NCI-H187 treated with DMSO at 0.1 percent for 48 hours (cell line): ENCODE results near the gene LONP1.
"Not testable (repeated sequence)": the region's sequence is repeated elsewhere in the genome, so short reads cannot be mapped to it uniquely, and the experiment has no call there.

Experiments
- DNase-seq: peaks from one replicate; lab custom pipeline; 2025; lab: John Stamatoyannopoulos, UW

Gene LONP1

DNA sequence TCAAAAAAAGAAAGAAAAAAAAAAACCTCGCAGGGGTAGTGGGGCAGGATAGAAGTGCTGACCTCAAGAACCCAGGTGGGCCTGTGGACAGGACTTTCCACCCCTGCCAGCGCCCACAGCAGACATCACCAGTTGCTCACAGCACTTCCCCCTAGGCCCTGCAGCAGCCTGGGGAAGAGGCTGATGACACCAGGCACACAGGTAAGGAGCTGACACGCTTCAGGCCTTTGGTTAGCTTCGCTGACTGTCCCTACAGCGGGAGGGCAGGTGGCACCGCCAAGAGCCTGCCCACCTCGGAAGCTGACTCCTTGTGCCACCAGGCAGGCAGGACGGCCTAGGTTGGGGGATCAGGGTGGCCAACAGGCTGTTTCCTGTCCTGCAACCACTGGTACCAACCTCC, 8.9 kb downstream of the LONP1 start:
- DNase-seq = no peak

GRCh38 chr19:5707576-5708575, 12.1 kb downstream of the LONP1 start:
- DNase-seq = no peak

- DNase-seq = no peak
Observed at GRCh38 chr19:5706876-5707573, 12.9 kb downstream of the LONP1 start.

DNA sequence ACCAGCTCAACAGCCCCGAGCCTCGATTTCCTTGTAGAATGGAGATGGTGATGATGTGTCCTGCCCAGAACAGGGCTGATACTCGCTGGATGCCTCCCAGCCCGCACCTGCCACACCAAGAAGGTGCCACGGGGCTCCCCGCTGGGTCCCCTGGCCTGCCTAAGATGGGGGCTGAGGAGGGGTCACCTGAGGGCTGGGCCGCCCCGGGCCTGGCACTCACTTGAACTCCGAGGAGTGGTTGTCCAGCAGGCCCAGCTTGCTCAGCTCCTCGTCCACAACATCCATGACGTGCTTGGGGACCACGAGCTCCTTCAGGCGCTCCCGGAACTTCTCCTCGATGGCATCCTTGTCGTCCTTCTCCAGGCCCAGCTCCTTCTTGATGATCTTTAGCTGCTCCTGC, 14.4 kb downstream of the LONP1 start:
- no peak for DNase-seq

DNA sequence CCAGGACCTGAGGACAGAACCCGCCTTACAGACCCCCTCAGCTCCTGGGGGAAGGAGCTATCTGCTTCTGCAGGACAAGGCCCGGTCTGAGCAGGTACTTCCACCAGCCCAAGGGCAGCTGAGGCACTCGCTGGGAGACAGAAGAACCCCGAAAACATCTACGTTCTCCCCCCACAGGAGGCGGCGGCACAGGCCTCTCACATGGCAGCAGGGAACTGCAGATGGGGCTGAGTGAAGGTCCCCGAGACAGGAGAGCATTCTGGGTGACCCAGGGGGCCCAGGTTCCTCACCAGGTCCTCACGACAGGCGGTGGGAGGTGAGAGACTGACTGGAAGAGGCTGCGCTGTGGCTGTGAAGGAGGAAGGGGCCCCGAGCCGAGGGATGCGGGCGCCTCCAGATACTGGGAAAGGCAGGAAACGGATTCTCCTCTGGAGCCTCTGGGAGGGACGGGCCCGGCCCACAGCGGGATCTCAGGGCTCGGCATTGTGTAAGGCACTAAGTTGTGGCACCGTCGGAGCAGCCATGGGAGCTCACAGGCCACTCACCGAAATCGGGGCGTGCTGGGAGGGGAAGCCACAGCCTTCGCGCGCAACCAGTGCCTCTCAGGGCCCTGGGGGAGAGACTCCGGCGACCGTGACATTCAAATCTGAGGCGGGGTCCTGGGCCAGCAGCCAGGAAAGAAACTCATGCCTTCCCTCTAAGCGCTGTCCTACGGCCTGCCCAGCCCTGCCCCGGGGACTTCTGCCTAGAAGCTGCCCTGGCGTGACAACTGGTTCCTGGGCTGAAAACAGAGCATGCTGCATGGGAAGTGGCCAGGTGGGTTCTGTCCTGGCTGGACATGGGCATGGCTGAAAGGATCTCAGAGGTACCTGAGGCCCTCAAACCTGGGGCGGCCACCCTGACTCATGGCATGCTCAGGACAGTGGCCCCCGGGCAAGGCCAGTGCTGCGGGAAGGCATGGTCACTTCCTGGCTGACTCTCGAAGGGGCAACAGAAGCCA, 15.8 kb downstream of the LONP1 start:
- no peak for DNase-seq

DNA sequence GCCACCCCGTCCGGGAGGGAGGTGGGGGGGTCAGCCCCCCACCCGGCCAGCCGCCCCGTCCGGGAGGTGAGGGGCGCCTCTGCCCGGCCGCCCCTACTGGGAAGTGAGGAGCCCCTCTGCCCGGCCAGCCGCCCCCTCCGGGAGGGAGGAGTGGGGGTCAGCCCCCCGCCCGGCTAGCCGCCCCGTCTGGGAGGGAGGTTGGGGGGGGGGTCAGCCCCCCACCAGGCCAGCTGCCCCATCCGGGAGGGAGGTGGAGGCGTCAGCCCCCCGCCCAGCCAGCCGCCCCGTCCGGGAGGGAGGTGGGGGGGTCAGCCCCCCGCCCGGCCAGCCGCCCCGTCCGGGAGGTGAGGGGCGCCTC, 17.9 kb downstream of the LONP1 start:
- not testable (repeated sequence) for DNase-seq

GRCh38 chr19:5700455-5701092, 19.4 kb downstream of the LONP1 start:
- DNase-seq = no peak

DNA sequence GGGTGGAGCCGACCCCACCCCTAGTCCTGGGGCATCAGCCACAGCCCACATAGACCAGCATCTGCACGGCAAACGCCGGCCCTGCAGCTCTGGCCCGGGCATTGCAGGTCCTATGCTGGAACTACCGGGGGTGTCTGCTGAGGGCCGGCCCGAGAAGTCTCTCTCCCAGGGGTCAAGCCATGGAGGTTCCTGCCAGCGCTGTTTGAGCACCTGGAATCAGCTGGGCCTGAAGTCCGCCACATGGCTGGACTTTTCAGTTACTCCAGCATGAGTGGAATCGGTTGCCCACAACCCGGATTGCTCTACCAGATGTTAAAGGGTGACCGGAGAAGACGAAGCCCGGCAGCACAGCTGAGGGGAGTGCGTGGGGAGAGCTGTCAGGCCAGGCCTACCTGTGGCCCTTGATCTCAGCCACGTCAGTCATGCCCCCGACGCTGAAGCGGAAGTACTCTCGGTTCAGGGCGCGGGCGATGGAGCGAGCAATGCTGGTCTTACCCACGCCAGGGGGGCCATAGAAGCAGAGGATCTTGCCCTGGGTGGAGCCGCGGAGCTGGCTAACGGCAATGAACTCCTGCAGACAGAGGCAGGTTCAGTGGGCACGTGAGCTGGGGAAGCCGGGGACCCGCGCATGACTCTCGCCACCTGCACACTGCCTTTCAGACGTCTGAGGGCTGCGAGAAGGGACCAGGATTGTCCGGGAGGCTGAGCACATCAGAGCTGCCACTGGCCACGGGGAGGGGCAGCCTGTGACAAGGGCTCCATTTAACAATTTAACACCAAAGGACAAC, 21.1 kb downstream of the LONP1 start:
- no peak for DNase-seq

DNA sequence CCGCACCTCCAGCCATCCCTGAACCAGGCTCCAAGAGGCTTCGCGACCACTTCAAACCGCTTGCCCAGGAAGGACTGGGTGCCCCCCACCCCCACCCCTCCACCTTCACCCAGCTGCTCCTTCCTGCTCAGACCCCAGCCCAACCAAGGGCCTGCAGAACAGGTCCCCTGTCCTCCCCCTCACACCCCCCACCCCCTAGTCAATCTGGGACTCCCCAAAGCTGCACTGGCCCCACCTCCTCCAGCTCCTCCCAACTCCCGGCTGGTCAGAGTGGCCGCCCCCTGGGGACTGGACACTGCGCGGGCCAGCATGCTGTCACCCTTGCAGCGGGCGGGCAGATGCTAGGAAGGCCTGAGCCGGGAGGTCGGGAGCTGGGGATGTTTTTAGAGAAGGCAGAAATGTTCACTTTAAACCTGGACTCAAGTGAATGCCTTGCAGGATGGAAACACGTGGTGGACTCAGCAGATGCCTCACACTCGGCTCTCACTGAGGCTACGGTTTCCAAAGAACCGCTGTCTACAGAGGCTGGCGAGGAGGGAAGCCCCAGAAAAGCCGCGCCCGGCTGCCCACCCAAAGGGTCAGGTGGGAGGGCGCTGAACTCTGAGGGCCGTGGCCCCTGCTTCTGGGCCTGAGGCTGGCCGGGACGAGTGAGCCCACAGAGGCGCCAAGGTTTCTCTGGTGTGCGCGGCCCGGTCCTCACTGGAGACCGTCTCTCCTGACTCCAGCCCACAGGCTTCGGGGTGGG, 21.9 kb downstream of the LONP1 start:
- no peak for DNase-seq

DNA sequence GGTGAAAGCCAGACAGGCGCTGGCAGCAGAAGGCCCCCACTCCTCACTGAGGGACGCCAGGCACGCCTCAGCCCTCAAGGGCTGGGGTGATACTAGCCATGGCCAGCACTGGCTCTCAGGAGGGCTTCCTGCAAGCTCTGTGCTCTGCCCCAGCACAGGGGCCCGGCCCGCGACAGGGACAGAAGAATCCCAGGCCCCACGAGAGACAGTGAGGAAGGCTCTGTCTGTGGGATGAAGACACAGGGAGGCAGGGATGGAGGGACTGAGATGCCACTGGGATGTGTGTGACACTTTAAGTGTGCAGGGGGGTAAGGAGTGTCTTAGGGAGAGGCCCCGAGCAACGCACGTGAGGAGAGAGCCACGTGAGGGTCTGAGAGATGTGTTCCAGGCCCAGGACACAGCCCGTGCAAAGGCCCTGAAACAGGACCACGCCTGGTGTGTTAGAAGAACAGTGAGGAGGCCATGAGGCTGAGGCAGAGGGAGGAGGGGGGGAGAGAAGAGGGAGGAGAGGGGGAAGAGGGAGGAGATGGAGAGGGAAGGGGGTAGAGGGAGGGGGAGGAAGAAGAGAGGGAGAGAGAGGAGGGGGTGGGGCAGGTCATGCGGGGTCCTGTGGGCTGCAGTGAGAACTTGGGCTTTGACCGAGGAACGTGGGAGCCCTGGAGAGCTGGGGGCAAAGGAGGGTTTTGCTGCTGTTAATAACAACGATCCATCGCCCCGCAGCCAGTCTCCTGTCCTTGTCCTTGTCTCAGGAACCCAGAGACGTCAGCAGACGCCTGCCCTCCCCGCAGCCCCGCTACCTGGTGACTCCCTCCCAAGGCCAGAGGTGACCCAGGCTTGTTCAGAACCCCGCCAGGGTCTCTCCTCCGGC, 22.7 kb downstream of the LONP1 start:
- DNase-seq = no peak

- no peak for DNase-seq
Observed at GRCh38 chr19:5696196-5697021, 23.5 kb downstream of the LONP1 start.

- no peak for DNase-seq
Observed at GRCh38 chr19:5695649-5696195, 24.2 kb downstream of the LONP1 start.

DNA sequence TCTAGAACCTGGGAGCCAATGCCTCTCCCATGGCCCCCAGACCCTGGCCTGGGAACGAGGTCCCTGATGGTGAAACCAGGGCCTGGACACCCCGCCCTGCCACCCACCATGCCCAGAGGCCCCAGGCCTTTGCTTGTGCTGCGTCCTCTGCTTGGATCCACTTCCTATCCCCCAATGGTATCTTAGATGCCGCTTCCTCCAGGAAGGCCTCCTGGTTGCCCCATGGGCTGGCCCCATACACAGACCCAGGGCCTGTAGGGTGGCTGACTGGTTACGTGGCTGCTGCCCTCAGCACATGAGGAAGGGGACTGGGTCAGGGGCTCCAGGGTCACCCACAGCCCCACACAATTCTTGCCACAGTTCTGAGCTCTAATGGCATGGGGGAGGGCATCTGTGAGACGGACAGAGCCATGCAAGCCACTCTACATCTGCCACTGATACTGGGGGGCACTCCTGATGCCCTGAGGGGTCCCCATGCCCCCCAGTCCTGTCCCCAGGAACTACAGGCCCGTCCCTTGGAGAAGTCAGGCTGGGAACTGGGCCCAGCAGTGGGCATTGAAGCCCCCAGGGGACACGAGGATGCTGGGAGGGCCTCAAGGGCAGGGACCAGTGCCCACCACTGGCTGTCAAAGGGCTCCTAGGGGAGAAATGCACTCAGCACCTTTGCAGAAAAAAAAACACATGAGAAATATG, 24.8 kb downstream of the LONP1 start:
- no peak for DNase-seq

GRCh38 chr19:5694167-5694955, 25.6 kb downstream of the LONP1 start:
- no peak for DNase-seq

DNA sequence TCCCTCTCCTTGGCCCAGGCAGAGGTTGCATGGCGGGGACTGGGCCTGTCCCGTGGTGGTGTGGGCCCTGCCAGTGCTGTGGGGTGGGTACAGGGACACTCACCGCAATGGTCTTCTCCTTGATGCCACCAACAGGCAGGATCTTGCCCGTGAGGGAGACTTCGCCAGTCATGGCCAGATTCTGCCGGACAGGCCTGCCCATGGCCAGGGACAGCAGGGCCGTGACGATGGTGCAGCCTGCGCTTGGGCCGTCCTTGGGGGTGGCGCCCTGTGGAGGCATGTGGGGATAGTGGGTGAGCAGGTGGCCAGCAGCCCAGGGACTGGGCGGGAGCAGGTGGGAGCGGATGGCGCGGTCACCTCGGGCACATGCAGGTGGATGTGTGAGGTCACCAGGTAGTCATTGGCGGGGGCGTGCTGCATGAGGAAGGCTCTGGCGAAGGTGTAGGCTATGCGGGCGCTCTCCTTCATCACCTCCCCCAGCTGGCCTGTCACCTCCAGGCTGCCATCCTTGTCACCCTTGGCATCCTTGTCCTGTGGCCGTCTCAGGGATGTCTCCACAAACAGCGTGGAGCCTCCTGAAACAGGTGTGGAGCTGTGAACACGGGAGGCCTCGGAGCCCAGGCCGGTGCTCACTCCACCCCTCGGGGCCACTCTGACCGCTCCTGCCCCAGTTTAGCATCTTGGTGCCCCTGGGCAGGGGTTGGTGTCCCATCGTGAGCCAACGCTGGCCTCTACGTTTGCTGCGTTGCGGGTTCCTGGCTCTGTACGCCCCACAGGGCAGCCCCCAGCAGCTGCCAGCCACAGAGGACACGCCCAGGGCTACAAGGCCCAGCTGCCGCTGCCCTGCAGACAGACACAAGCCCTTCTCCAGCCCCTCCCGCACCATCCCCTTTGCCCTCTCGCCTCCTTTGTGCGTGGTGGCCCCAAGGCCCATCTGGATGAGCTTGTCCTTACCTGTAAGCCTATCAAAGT, 26.5 kb downstream of the LONP1 start:
- DNase-seq = no peak
